Mesodermal cell (in vitro differentiated cells): ENCODE results near the gene ADAP1.
"Not testable (repeated sequence)": the region's sequence is repeated elsewhere in the genome, so short reads cannot be mapped to it uniquely, and the experiment has no call there.

Experiments used
- H3K27ac ChIP-seq: 2 replicates; pipeline ENCODE4 v1.7.0; 2013; ENCODE audit warnings: mild to moderate bottlenecking, low read depth, low read length, moderate library complexity; ENCODE audit not compliant: severe bottlenecking
- H3K36me3 ChIP-seq: 2 replicates; pipeline ENCODE4 v1.7.1; 2013; ENCODE audit warnings: mild to moderate bottlenecking, low read length, moderate library complexity; ENCODE audit not compliant: control insufficient read depth, insufficient read depth
- H3K4me1 ChIP-seq: one replicate; pipeline ENCODE4 v1.7.1; 2013; ENCODE audit warnings: mild to moderate bottlenecking, low read length; ENCODE audit not compliant: insufficient read depth, control insufficient read depth, poor library complexity, severe bottlenecking
- H3K4me3 ChIP-seq: 2 replicates; pipeline ENCODE4 v1.7.0; 2013; ENCODE audit warnings: low read length, control low read depth, mild to moderate bottlenecking; ENCODE audit not compliant: insufficient read depth, poor library complexity, severe bottlenecking; ENCODE audit errors: extremely low read depth
- H3K9me3 ChIP-seq: 2 replicates; pipeline ENCODE4 v1.7.1; 2013; ENCODE audit warnings: mild to moderate bottlenecking, low read length, moderate library complexity; ENCODE audit not compliant: control insufficient read depth
- WGBS, 2 experiments: methylation state at CpG; one replicate each; pipeline ENCODE4 v1.1.5; 2013; ENCODE audit warnings: missing lambda C conversion rate in 2 of 2; ENCODE audit not compliant: insufficient coverage in 2 of 2; 5-methylcytosine and 5-hydroxymethylcytosine counted together

Gene ADAP1

GRCh38 chr7:931871-932650 lies 22.4 kb downstream of the ADAP1 start:
- WGBS, 2 experiments, result 91 to 93% methylated on average over 21 of the region's 21 CpGs
- H3K36me3 ChIP-seq, result no peaks in the 10 kb centered on the region
- H3K9me3 ChIP-seq, result no peaks in the 10 kb centered on the region
- peaks cover 4% of the 10 kb centered on the region for H3K4me1 ChIP-seq
- no peak overlapping the region for H3K4me3 ChIP-seq
- no peak overlapping the region for H3K27ac ChIP-seq

GRCh38 chr7:930975-931758 lies 23.3 kb downstream of the ADAP1 start:
- H3K36me3 ChIP-seq, result no peaks in the 10 kb centered on the region
- H3K4me3 ChIP-seq, result no peak overlapping the region
- H3K9me3 ChIP-seq, result no peaks in the 10 kb centered on the region
- no peak overlapping the region for H3K27ac ChIP-seq
- WGBS, 2 experiments, result 85 to 90% methylated on average over 20 to 25 of the region's 29 CpGs
- no peaks in the 10 kb centered on the region for H3K4me1 ChIP-seq

DNA sequence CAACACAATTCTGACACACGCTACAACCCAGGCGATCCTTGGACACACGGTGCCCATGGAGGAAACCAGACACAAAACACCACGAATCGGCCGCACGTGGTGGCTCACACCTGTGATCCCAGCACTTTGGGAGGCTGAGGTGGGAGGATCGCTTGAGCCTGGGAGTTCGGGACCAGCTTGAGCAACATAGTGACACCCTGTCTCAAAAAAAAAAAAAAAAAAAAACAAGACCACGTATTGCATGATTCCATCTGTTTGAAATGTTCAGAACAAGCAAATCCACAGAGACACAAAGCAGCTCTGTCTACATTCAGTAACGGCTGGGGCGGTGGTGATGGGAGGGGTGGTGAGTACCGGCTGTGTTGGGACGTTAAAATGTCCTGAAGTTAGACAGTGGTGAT lies 25.2 kb downstream of the ADAP1 start:
- H3K4me3 ChIP-seq, result no peak overlapping the region
- H3K9me3 ChIP-seq, result no peaks in the 10 kb centered on the region
- WGBS, 2 experiments, result 94 to 96% methylated on average over 11 to 13 of the region's 14 CpGs
- H3K27ac ChIP-seq, result no peak overlapping the region
- H3K36me3 ChIP-seq, result no peaks in the 10 kb centered on the region
- H3K4me1 ChIP-seq, result peaks cover 10% of the 10 kb centered on the region

DNA sequence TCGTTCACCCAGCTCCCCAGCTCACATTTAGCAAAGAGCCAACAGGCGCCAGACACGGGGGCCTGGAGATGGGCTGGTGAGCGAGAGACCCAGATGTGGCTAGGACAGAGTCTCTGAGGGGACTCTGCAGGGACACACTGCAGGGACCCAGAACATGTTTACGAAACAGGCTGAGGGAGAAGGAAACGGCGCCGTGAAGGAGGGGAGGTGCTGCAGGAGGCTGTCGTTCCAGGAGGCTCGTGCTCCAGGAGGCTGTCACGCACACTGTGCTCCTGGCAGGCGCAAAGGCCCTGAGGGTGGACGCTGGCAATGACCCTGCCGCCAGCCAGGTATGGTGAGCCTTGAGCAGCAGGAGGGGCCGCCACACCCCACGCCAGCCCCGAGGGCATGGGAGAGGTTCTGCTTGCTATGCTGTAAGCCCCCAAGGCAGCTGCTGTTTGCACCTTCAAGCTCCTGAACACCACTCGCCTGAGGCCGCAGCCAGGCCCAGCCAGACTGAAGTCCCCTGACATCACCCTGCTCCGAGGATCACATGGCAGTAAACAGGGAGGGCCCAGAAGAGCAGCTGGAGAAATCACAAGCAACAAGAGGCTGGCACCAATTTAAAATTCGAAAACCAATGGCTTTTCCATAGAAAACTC lies 27.3 kb downstream of the ADAP1 start:
- Histone ChIP-seq H3K9me3 (no peaks in the 10 kb centered on the region), H3K36me3 (no peaks in the 10 kb centered on the region), H3K4me1 (peaks cover 20% of the 10 kb centered on the region), H3K4me3 (no peak overlapping the region), H3K27ac (no peak overlapping the region)
- WGBS, 2 experiments, result 83 to 88% methylated on average over 14 to 20 of the region's 21 CpGs

DNA sequence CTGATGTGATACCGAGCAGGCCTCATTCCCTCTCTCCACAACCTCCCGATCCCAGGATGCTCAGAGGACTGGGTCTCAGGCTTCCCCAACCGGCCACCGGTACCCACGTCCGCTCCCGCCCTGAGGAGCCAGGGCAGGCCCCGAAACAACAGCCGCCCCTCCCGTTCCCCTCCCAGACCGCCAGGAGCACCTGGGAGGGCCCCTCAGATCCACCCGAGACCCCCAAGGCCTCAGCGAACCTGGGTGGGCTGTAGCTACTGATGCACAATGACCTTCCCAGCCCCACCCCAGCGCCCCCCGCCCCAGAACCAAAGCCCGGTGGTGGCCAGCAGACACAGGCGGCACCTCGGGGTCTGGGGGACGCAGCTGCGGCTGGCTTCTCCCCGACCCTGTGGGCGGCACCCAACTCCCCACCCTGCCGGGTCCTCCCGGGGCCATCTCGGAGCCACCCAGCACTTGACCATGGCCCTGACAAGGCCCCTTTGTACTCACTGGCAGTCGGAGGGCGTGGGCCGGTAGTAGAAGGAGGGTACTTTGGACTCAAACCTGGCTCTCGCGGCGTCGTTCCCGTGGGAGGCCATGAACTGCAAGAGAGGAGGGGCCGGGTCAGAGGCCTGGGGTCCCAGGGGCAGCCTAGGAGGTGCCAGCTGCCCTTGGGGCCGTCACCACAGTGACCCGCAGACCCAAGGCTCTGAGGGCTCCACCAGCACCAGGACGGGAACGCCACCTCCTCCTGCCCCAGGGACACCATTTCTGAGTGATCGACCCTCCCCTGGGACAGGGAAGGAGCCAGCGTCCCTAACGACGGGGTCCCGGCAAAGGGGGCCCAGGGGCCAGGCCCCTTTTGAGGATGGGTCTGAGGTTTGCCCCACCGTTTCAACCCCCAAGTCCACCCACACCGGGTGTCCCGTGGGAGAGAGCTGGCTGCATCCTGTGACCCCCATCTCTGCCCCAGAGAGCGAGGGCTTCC lies 28.1 kb downstream of the ADAP1 start:
- no peak overlapping the region for H3K27ac ChIP-seq
- peaks cover 20% of the 10 kb centered on the region for H3K4me1 ChIP-seq
- no peaks in the 10 kb centered on the region for H3K9me3 ChIP-seq
- WGBS, 2 experiments, result 90 to 92% methylated on average over 37 to 43 of the region's 47 CpGs
- no peaks in the 10 kb centered on the region for H3K36me3 ChIP-seq
- H3K4me3 ChIP-seq, result no peak overlapping the region

- Histone ChIP-seq H3K9me3 (no peaks in the 10 kb centered on the region), H3K4me1 (peaks cover 20% of the 10 kb centered on the region), H3K36me3 (no peaks in the 10 kb centered on the region), H3K4me3 (no peak overlapping the region), H3K27ac (no peak overlapping the region)
- 91 to 94% methylated on average over 12 to 18 of the region's 18 CpGs for WGBS, 2 experiments
Measured at GRCh38 chr7:925601-926000, 28.9 kb downstream of the ADAP1 start.

DNA sequence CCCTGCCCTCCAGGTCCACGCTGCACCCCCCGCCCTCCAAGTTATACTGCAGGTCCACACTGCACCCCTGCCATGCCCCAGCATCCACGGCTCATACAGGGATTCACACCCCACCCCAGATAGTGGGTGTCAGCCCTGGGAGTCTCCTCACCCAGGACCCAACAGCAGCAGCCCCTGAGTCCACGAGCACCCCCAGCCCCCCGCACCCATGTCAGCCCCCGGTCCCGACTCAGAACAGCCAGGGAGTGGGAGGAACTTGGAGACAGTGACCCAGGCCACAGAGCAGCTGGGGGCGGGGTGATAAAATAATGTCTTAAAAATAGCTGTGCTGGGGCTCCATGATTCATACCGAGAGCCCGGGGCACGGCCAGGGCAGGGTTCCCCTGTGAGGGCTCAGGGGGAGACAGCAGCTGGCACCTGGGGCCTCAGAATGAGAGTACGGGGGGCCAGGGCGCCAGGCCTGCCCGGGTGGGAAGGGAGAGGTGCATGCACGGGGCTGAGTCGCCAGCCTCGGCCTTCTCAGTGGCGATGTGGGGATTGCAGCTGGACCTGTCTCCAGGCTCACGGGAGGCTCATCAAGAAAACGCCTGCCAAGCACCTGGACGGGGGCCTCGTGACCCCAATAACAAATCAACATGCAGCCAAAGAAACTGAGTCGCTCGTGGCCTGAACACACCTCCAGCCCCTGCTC lies 29.8 kb downstream of the ADAP1 start:
- Histone ChIP-seq H3K36me3 (no peaks in the 10 kb centered on the region), H3K4me3 (no peak overlapping the region), H3K4me1 (peaks cover 20% of the 10 kb centered on the region), H3K27ac (no peak overlapping the region), H3K9me3 (no peaks in the 10 kb centered on the region)
- WGBS, 2 experiments, result 89 to 90% methylated on average over 21 to 24 of the region's 24 CpGs

GRCh38 chr7:924042-924441 lies 30.4 kb downstream of the ADAP1 start:
- not testable (repeated sequence) for H3K4me3 ChIP-seq, H3K9me3 ChIP-seq, H3K27ac ChIP-seq, H3K36me3 ChIP-seq
- no CpG with 5 or more reads among the region's 25 CpGs for WGBS, 2 experiments
- H3K4me1 ChIP-seq, result peaks cover 20% of the 10 kb centered on the region

- no peak overlapping the region for H3K4me3 ChIP-seq
- H3K4me1 ChIP-seq, result peaks cover 20% of the 10 kb centered on the region
- no peak overlapping the region for H3K27ac ChIP-seq
- no peaks in the 10 kb centered on the region for H3K36me3 ChIP-seq
- no peaks in the 10 kb centered on the region for H3K9me3 ChIP-seq
- WGBS, 2 experiments, result 69 to 79% methylated on average over 25 to 33 of the region's 40 CpGs
Measured at GRCh38 chr7:923108-924041, 31.1 kb downstream of the ADAP1 start.
